ENCODE data around the gene TRIM44. TPM values are rescaled to one million over a fixed set of nuclear protein-coding genes. Genes with fewer than 3 reads are reported as not detected.

Gene TRIM44
- total RNA-seq, 1 donor from 2014 or later: 53.3 TPM

GRCh38 chr11:35779409-35779808 is 116.8 kb downstream of the TRIM44 start:
- Mint-ChIP-seq H3K4me1 (ENCODE audit: low read depth, unreplicated experiment) (peaks cover 20% of the 10 kb centered on the region), H3K9me3 (ENCODE audit: unreplicated experiment) (peaks cover 4% of the 10 kb centered on the region), H3K4me3 (ENCODE audit: unreplicated experiment) (no peak overlapping the region), H3K27me3 (ENCODE audit: unreplicated experiment) (no peaks in the 10 kb centered on the region), H3K36me3 (ENCODE audit: unreplicated experiment) (peaks cover 6% of the 10 kb centered on the region), H3K27ac (ENCODE audit: unreplicated experiment) (no peak overlapping the region)
- TF ChIP-seq CTCF (IDR thresholded peaks at IDR 0.05; ENCODE audit: partially characterized antibody, unreplicated experiment): no peak
- DNase-seq: no peak

- DNase-seq: no peak
These were observed 118.6 kb downstream of the TRIM44 start for GRCh38 chr11:35780951-35781860.

GRCh38 chr11:35781861-35782470 is 119.4 kb downstream of the TRIM44 start:
- H3K9me3 Mint-ChIP-seq (ENCODE audit: unreplicated experiment): peaks cover 2% of the 10 kb centered on the region
- no peak overlapping the region for H3K4me3 Mint-ChIP-seq (ENCODE audit: unreplicated experiment)
- H3K4me1 Mint-ChIP-seq (ENCODE audit: low read depth, unreplicated experiment): peaks cover 34% of the 10 kb centered on the region
- peaks cover 6% of the 10 kb centered on the region for H3K36me3 Mint-ChIP-seq (ENCODE audit: unreplicated experiment)
- no peak for TF ChIP-seq CTCF (IDR thresholded peaks at IDR 0.05; ENCODE audit: partially characterized antibody, unreplicated experiment)
- H3K27ac Mint-ChIP-seq (ENCODE audit: unreplicated experiment): no peak overlapping the region
- H3K27me3 Mint-ChIP-seq (ENCODE audit: unreplicated experiment): no peaks in the 10 kb centered on the region
- no peak for DNase-seq

More at GRCh38 chr11:35780951-35781860, 118.6 kb downstream of the TRIM44 start:
- no peak for TF ChIP-seq CTCF (IDR thresholded peaks at IDR 0.05; ENCODE audit: partially characterized antibody, unreplicated experiment)
- Mint-ChIP-seq H3K9me3 (ENCODE audit: unreplicated experiment) (peaks cover 2% of the 10 kb centered on the region), H3K27me3 (ENCODE audit: unreplicated experiment) (no peaks in the 10 kb centered on the region), H3K36me3 (ENCODE audit: unreplicated experiment) (peaks cover 6% of the 10 kb centered on the region), H3K4me1 (ENCODE audit: low read depth, unreplicated experiment) (peaks cover 27% of the 10 kb centered on the region), H3K27ac (ENCODE audit: unreplicated experiment) (peak overlapping the region; percentile 34), H3K4me3 (ENCODE audit: unreplicated experiment) (no peak overlapping the region)

GRCh38 chr11:35783809-35784208 is 121.2 kb downstream of the TRIM44 start:
- Mint-ChIP-seq H3K36me3 (ENCODE audit: unreplicated experiment) (no peaks in the 10 kb centered on the region), H3K4me1 (ENCODE audit: low read depth, unreplicated experiment) (peaks cover 48% of the 10 kb centered on the region), H3K27me3 (ENCODE audit: unreplicated experiment) (peaks cover 3% of the 10 kb centered on the region), H3K4me3 (ENCODE audit: unreplicated experiment) (no peak overlapping the region), H3K27ac (ENCODE audit: unreplicated experiment) (no peak overlapping the region), H3K9me3 (ENCODE audit: unreplicated experiment) (peaks cover 2% of the 10 kb centered on the region)
- no peak for TF ChIP-seq CTCF (IDR thresholded peaks at IDR 0.05; ENCODE audit: partially characterized antibody, unreplicated experiment)
- no peak for DNase-seq

GRCh38 chr11:35784699-35785098 is 122.1 kb downstream of the TRIM44 start:
- no peak overlapping the region for H3K4me3 Mint-ChIP-seq (ENCODE audit: unreplicated experiment)

More at GRCh38 chr11:35784699-35785098, 122.1 kb downstream of the TRIM44 start:
- DNase-seq: no peak
- Mint-ChIP-seq H3K9me3 (ENCODE audit: unreplicated experiment) (peaks cover 2% of the 10 kb centered on the region), H3K4me1 (ENCODE audit: low read depth, unreplicated experiment) (peaks cover 53% of the 10 kb centered on the region), H3K27me3 (ENCODE audit: unreplicated experiment) (peaks cover 3% of the 10 kb centered on the region), H3K36me3 (ENCODE audit: unreplicated experiment) (no peaks in the 10 kb centered on the region), H3K27ac (ENCODE audit: unreplicated experiment) (no peak overlapping the region)
- no peak for TF ChIP-seq CTCF (IDR thresholded peaks at IDR 0.05; ENCODE audit: partially characterized antibody, unreplicated experiment)

Measured in glutamatergic neuron (in vitro differentiated cells).